ENCODE results near the gene TMEM120B.
"Not testable (repeated sequence)": the region's sequence is repeated elsewhere in the genome, so short reads cannot be mapped to it uniquely, and the experiment has no call there.

TMEM120B gene

GRCh38 chr12:121709064-121709424, 3.5 kb upstream of the TMEM120B start:
- DNase-seq (ENCODE audit: low spot score): not testable (repeated sequence)

DNA sequence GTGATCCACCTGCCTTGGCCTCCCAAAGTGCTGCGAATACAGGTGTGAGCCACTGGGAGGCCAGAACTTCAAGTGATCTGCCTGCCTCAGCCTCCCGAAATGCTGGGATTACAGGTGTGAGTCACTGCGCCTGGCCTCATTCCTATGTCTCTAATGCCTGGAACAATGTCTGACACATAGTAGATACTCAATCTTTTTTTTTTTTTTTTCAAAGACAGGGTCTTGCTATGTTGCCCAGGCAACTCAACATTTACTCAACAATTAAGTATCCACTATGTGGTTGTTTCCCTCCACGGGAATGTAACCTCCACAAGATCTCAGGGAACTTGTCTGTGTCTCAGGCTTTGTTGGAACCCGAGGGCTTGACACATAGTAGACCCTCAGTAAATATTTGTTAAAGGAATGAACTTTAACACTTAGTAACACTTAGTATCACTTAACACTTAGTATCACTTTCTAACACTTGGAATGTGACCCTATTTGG, 3.0 kb upstream of the TMEM120B start:
- no peak for DNase-seq (ENCODE audit: low spot score)

DNA sequence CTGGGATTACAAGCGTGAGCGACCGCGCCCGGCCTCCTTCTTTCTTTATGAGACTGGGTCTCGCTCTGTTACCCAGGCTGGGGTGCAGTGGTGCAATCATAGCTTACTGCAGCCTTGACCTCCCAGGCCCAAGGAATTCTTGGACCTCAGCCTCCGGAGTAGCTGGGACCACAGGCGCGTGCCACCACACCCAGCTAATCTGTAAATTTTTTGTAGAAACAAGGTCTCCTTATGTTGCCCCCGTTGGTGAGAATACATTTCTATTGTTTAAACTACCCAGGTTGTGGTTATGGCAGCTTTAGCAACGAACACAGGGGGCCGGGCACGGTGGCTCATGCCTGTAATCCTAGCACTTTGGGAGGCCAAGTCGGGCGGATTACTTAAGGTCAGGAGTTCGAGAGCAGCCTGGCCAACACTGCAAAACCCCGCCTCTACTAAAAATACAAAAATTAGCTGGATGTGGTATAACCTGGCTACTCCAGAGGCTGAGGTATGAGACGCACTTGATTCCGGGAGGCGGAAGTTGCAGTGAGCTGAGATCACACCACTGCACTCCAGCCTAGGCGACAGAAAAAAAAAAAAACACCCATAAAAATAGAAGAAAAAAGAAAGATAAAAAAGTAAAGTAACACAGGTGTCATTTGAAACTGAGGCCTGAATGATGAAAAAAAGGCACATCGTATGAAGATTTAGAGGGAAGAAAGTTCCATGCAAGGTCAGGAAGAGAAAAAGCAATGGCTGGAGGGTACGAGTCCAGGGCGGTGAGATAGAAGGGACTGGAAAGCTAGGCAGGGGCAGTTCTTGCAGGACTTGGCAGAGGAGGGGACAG, 977 bp upstream of the TMEM120B start:
- no peak for DNase-seq (ENCODE audit: low spot score)

GRCh38 chr12:121712190-121712460, 427 bp upstream of the TMEM120B start:
- no peak for DNase-seq (ENCODE audit: low spot score)

DNA sequence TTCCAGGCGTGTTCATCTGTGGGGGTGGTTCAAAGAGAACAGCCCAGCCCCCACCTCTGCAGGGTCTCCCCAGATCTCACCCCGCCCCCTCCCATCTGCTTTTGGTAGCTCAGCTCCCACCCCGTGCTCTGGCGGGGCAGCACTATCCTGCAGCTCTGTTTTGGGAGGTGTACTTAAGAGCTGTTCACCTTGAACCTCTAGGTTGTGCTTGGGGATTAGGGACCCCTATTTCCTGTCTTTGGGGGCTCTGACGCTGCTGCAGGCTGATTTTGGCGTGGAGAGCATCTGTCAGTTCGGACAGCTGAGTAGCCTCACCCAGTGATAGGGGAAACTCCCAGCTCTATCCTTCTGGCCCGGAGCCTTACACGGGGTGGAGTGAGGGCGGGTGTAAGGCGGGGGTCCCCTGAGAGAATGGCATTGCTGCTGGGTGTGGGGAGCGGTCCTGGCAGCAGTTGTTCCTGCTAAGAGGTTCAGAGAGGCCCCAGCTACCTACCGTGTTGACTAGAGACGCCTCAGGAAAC, 765 bp downstream of the TMEM120B start:
- peak; percentile 69 for DNase-seq (ENCODE audit: low spot score)

DNA sequence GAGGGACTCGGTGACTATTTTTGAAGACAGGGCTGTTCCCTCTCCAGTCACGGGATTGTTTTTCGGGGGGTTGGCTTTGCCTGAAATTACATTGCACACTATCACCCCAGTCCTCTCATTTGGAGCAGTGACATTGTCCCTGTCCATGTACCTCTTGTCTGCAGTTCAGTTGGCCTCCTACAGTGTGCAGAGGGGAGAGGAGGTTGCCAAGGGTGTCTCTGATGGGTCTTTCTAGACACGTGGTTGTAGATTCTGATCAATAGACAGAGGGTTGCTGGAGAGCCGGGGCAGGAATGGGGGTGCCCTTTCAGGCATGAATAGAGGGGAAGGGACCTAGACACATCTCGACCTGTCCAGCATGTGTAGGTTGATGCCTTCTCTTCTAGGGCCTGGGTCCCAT, 1.2 kb downstream of the TMEM120B start:
- DNase-seq (ENCODE audit: low spot score): no peak

- not testable (repeated sequence) for DNase-seq (ENCODE audit: low spot score)
These were observed 2.5 kb downstream of the TMEM120B start for GRCh38 chr12:121715055-121715454.

DNA sequence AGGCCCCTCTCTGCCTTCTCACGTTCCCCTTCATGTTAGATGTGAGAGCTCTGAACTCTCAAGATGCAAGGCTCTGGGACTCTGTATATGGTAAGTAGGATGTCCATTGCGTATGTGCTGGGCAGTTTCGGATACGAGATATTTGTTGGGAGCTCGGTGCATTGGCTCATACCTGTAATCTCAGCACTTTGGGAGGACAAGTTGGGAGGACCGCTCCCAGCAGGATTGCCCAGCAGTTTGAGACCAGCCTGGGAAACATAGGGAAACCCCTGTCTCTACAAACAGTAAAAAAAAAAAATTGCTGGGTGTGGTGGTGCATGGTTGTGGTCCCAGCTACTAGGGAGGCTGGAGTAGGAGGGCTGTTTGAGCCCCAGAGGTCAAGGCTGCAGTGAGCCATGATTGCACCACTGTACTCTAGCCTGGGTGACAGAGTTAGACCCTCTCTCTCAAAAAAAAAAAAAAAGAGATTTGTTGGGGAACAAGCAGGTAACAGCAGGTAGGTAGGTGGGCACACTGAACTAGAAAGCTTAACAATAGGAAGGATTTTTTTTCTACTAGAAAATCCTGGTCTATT, 3.4 kb downstream of the TMEM120B start:
- no peak for DNase-seq (ENCODE audit: low spot score)

- DNase-seq (ENCODE audit: low spot score): no peak
These were observed 4.6 kb downstream of the TMEM120B start for GRCh38 chr12:121717041-121717699.

DNA sequence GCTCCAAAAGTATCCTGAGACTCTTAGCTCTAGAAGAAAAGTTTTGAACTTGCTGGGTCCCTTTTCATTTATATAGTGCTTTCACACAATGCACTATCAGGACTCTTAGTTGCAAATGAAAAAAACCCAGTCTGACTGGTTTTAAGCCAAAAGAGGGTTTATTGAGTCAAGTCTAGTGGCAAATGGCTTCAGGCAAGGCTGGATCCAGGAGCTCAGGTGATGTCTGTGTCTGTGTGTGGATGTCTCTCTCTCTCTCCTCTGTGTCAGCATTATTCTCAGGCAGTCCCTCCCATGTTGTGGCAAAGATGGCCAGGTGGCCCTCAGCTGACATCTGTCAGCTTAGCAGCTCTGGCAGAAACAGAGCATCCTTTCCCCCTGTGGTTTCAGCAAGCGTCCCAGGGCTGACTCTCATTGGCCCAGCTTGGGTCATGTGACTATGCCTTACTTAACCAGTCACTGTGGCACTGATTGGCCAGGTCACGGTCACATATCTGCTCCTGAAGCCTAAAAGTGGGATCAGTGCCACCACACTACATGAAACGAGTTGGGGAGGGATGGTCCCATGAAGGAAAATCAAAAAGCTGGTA, 6.2 kb downstream of the TMEM120B start:
- DNase-seq (ENCODE audit: low spot score): no peak

DNA sequence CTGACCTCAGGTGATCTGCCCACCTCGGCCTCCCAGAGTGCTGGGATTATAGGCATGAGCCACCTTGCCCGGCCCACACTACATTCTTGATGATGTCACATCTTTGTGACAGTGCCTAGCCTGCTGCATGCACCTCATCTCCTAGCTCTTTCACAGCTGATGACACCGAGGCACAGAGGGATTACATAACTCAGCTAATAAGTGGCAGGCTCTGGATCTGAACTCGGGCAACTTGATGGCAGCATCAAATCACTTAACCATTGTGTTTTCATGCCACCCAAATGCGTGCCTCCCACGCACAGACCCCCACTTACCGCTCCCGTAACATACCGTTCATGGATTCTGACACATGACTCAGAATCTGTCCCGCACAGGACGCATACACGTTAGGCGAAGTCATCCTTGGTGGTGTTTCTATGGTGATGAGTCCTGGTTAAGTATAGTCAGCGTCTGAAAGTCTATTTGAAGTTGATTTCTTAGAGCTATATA, 7.4 kb downstream of the TMEM120B start:
- no peak for DNase-seq (ENCODE audit: low spot score)

GRCh38 chr12:121720762-121721161, 8.2 kb downstream of the TMEM120B start:
- no peak for DNase-seq (ENCODE audit: low spot score)

DNA sequence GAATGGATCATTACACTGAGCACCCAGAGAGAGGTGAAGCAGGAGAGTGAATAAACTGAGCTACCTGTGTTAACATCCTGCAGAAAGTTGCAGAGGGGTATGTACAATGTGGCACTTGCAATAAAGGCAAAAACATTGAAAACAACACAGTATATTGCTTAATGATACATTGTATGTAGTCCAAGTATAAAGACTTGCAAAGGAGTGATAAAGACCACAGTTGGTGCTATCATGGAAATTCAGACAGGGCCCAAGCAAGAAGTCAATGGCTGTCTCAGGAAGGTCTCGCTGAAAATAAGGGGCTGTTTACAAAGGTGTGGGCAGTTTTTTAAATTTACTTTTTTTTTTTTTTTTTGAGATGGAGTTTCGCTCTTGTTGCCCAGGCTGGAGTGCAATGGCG, 10.0 kb downstream of the TMEM120B start:
- DNase-seq (ENCODE audit: low spot score): no peak

DNA sequence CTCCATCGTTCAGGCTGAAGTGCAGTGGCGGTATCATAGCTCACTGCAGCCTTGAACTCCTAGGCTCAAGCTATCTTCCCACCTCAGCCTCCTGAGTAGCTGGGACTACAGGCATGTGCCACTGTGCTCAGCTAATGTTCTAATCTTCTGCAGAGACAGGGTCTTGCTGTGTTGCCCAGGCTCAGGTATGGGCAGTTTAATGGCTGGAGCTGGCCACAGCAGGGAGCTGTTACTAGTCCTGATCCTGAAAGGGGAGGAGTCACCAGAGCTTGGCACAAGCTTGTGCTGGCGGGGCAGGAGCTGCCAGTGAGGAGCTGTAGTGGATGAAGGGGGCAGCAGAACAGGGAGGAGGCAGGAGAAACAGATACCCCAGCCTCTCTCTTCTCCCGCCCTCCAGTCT, 10.6 kb downstream of the TMEM120B start:
- DNase-seq (ENCODE audit: low spot score): no peak

DNA sequence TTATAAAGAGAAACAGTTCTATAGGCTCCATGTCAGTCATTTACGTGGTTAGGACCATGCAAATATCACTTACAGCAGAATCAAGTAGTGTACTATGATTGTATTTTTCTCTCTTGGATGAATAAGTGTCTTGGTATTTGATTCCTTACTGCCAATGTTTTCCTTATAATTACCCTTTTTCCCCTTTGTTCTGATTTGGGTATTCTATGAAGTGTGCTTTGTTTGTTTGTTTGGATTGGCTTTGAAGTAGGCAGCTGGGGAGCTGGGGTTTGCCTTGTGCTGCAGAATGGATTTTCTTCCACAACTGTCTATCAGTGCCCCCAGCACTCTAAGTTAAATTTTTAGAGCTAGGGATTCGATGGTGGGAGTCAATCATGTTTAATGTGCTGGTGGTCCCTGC, 12.4 kb downstream of the TMEM120B start:
- no peak for DNase-seq (ENCODE audit: low spot score)

DNA sequence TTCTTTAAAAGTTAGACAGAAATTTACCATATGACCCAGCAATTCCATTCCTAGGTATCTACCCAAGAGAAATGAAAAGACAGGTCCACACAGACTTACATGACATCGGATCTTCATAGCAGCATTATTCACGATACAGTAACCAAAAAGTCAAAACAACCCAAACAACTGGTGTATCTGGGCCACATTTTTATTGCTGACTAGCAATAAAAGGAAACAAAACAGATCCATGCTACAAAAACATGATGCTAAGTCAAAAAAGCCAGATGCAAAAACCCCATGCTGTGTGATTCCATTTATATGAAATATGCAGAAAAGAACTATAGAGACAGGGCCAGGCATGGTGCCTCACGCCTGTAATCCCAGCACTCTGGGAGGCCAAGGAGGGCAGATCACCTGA, 12.9 kb downstream of the TMEM120B start:
- DNase-seq (ENCODE audit: low spot score): no peak

GRCh38 chr12:121729021-121729420, 16.5 kb downstream of the TMEM120B start:
- no peak for DNase-seq (ENCODE audit: low spot score)

GRCh38 chr12:121731473-121731872, 18.9 kb downstream of the TMEM120B start:
- DNase-seq (ENCODE audit: low spot score): no peak

DNA sequence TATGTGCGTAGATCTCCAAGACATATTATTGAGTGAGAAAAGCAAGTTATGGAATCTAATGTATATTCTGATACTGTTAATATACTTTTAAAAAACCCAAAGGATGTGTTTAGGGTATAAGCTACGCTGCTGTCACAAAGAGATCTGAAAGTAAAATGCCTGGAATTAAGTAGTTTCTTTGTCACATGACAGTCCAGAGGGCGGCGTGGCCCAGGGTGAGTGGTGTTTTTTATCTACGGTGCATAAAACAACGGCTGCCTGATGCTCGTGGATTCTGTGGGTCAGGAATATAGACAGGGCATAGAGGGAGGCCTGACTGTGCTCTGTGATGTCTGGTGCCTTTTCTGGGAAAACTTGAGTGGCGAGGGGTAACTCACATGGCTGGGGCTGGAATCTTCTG, 21.3 kb downstream of the TMEM120B start:
- no peak for DNase-seq (ENCODE audit: low spot score)

DNA sequence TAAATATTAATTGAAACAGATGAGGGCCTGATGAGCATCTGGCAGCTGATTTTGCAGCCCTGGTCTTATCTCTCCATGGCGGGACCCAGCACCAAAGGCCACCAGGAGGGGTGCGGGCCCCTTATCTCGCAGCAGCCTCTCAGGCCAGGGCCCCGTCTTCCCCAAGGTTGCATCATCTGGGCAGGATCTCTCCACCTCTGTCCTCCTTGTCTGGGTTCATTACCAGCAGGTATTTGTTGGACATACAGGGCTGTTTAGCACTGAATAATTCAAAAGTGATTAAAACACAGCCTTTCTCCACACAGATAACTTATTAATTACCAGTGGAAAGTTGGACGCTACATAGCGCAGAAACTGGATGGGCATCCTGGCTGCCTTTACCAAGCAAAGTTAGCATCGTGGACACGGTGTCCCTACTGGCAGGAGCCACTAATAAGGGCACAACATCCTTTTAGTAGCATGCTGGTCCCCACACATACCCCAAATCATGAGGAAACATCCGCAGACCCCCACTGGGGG, 25.8 kb downstream of the TMEM120B start:
- DNase-seq (ENCODE audit: low spot score): no peak

GRCh38 chr12:121740847-121741246, 28.3 kb downstream of the TMEM120B start:
- no peak for DNase-seq (ENCODE audit: low spot score)

GRCh38 chr12:121741743-121742142, 29.2 kb downstream of the TMEM120B start:
- DNase-seq (ENCODE audit: low spot score): no peak
